ENCODE measurements around the gene CIAO2A.
"Not testable (repeated sequence)": the region's sequence is repeated elsewhere in the genome, so short reads cannot be mapped to it uniquely, and the experiment has no call there.

Gene CIAO2A

GRCh38 chr15:64130159-64130558, 36.5 kb upstream of the CIAO2A start:
- no peak overlapping the region for H3K4me3 ChIP-seq (ENCODE audit: low read depth in 1 of 2, low read length in 2 of 2)
- H3K36me3 ChIP-seq (ENCODE audit: control insufficient read depth in 1 of 2, insufficient read depth in 2 of 2, low read length in 2 of 2) = peaks cover 72 to 91% of the 10 kb centered on the region in 2 donors
- H3K27me3 ChIP-seq (ENCODE audit: low read depth, low read length) = no peaks in the 10 kb centered on the region
- no peak overlapping the region for H3K27ac ChIP-seq (ENCODE audit: low read length)
- H3K9me3 ChIP-seq (ENCODE audit: control insufficient read depth in 1 of 2, low read length in 2 of 2) = no peaks in the 10 kb centered on the region
- peaks cover 0 to 10% of the 10 kb centered on the region in 2 donors for H3K4me1 ChIP-seq (ENCODE audit: control insufficient read depth in 1 of 2, insufficient read depth in 2 of 2, low read length in 2 of 2)

GRCh38 chr15:64127521-64128270, 34.1 kb upstream of the CIAO2A start:
- H3K27me3 ChIP-seq (ENCODE audit: low read depth, low read length) = no peaks in the 10 kb centered on the region
- no peaks in the 10 kb centered on the region for H3K9me3 ChIP-seq (ENCODE audit: control insufficient read depth in 1 of 2, low read length in 2 of 2)
- H3K27ac ChIP-seq (ENCODE audit: low read length) = no peak overlapping the region
- no peaks in the 10 kb centered on the region for H3K4me1 ChIP-seq (ENCODE audit: control insufficient read depth in 1 of 2, insufficient read depth in 2 of 2, low read length in 2 of 2)
- H3K36me3 ChIP-seq (ENCODE audit: control insufficient read depth in 1 of 2, insufficient read depth in 2 of 2, low read length in 2 of 2) = peaks cover 80 to 87% of the 10 kb centered on the region in 2 donors
- no peak overlapping the region for H3K4me3 ChIP-seq (ENCODE audit: low read depth in 1 of 2, low read length in 2 of 2)

DNA sequence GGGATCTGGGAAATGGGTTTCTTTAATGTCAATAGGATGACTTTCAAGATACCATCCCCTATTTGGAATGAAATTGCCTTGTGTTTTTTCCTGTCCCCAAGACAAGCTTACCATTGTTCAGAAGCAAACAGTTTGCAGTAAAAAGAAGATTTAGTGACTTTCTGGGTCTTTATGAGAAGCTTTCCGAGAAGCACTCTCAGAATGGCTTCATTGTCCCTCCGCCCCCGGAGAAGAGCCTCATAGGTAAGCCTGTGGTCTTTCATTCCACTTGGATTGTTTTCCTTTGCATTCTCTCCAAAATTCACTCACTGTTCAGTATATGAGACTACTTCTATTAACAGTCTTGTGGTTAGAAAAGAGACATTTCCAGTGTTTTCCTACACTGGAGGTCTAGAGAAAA, 32.3 kb upstream of the CIAO2A start:
- H3K9me3 ChIP-seq (ENCODE audit: control insufficient read depth in 1 of 2, low read length in 2 of 2) = no peaks in the 10 kb centered on the region
- no peak overlapping the region for H3K4me3 ChIP-seq (ENCODE audit: low read depth in 1 of 2, low read length in 2 of 2)
- H3K27ac ChIP-seq (ENCODE audit: low read length) = no peak overlapping the region
- no peaks in the 10 kb centered on the region for H3K27me3 ChIP-seq (ENCODE audit: low read depth, low read length)
- H3K4me1 ChIP-seq (ENCODE audit: control insufficient read depth in 1 of 2, insufficient read depth in 2 of 2, low read length in 2 of 2) = no peaks in the 10 kb centered on the region
- H3K36me3 ChIP-seq (ENCODE audit: control insufficient read depth in 1 of 2, insufficient read depth in 2 of 2, low read length in 2 of 2) = peaks cover 79 to 84% of the 10 kb centered on the region in 2 donors

- H3K4me3 ChIP-seq (ENCODE audit: low read depth in 1 of 2, low read length in 2 of 2) = no peak overlapping the region
- no peaks in the 10 kb centered on the region for H3K27me3 ChIP-seq (ENCODE audit: low read depth, low read length)
- no peaks in the 10 kb centered on the region for H3K4me1 ChIP-seq (ENCODE audit: control insufficient read depth in 1 of 2, insufficient read depth in 2 of 2, low read length in 2 of 2)
- H3K36me3 ChIP-seq (ENCODE audit: control insufficient read depth in 1 of 2, insufficient read depth in 2 of 2, low read length in 2 of 2) = peaks cover 75 to 86% of the 10 kb centered on the region in 2 donors
- no peak overlapping the region for H3K27ac ChIP-seq (ENCODE audit: low read length)
- no peaks in the 10 kb centered on the region for H3K9me3 ChIP-seq (ENCODE audit: control insufficient read depth in 1 of 2, low read length in 2 of 2)
Observed at GRCh38 chr15:64122936-64123351, 29.3 kb upstream of the CIAO2A start.

DNA sequence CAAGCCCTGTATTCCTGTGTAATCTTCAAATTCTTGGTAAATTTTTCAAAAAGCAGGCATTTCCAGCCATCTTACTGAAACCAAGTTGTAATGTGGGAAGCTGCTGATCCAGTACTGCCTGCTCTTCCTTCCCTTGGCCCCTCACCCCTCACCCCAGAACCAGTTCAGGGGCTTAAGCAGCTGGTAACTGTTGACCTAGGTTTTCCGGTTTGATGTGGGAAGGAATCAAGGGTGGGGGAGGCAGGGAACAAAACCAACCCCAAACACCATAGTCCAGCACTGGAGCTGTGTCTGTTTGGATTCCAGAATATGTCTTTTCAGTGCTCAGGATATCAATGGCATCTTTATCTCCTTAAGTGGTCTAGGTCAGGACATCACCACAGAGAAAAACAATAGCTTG, 28.8 kb upstream of the CIAO2A start:
- H3K4me1 ChIP-seq (ENCODE audit: control insufficient read depth in 1 of 2, insufficient read depth in 2 of 2, low read length in 2 of 2) = no peaks in the 10 kb centered on the region
- H3K36me3 ChIP-seq (ENCODE audit: control insufficient read depth in 1 of 2, insufficient read depth in 2 of 2, low read length in 2 of 2) = peaks cover 74 to 86% of the 10 kb centered on the region in 2 donors
- H3K4me3 ChIP-seq (ENCODE audit: low read depth in 1 of 2, low read length in 2 of 2) = no peak overlapping the region
- H3K9me3 ChIP-seq (ENCODE audit: control insufficient read depth in 1 of 2, low read length in 2 of 2) = no peaks in the 10 kb centered on the region
- no peaks in the 10 kb centered on the region for H3K27me3 ChIP-seq (ENCODE audit: low read depth, low read length)
- no peak overlapping the region for H3K27ac ChIP-seq (ENCODE audit: low read length)

- H3K36me3 ChIP-seq (ENCODE audit: control insufficient read depth in 1 of 2, insufficient read depth in 2 of 2, low read length in 2 of 2) = peaks cover 69 to 85% of the 10 kb centered on the region in 2 donors
- no peaks in the 10 kb centered on the region for H3K4me1 ChIP-seq (ENCODE audit: control insufficient read depth in 1 of 2, insufficient read depth in 2 of 2, low read length in 2 of 2)
- H3K27me3 ChIP-seq (ENCODE audit: low read depth, low read length) = no peaks in the 10 kb centered on the region
- no peak overlapping the region for H3K4me3 ChIP-seq (ENCODE audit: low read depth in 1 of 2, low read length in 2 of 2)
- H3K9me3 ChIP-seq (ENCODE audit: control insufficient read depth in 1 of 2, low read length in 2 of 2) = no peaks in the 10 kb centered on the region
- H3K27ac ChIP-seq (ENCODE audit: low read length) = no peak overlapping the region
Observed at GRCh38 chr15:64121614-64122013, 28.0 kb upstream of the CIAO2A start.

DNA sequence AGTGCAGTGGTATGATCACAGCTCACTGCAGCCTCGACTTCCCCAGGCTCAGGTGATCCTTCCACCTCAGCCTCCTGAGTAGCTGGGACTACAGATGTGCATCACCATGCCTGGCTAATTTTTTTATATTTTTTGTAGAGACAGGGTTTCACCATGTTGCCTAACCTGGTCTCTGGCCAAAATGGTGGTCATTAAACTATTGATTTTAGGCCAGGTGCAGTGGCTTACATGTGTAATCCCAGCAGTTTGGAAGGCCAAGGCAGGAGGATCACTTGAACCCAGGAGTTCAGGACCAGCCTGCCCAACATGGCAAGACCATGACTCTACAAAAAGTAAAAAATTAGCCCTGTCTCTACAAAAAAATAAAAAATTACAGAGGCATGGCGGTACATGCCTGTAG, 26.7 kb upstream of the CIAO2A start:
- H3K36me3 ChIP-seq (ENCODE audit: control insufficient read depth in 1 of 2, insufficient read depth in 2 of 2, low read length in 2 of 2) = peaks cover 74 to 89% of the 10 kb centered on the region in 2 donors
- H3K9me3 ChIP-seq (ENCODE audit: control insufficient read depth in 1 of 2, low read length in 2 of 2); H3K27ac ChIP-seq (ENCODE audit: low read length); H3K27me3 ChIP-seq (ENCODE audit: low read depth, low read length); H3K4me1 ChIP-seq (ENCODE audit: control insufficient read depth in 1 of 2, insufficient read depth in 2 of 2, low read length in 2 of 2); H3K4me3 ChIP-seq (ENCODE audit: low read depth in 1 of 2, low read length in 2 of 2): not testable (repeated sequence)

DNA sequence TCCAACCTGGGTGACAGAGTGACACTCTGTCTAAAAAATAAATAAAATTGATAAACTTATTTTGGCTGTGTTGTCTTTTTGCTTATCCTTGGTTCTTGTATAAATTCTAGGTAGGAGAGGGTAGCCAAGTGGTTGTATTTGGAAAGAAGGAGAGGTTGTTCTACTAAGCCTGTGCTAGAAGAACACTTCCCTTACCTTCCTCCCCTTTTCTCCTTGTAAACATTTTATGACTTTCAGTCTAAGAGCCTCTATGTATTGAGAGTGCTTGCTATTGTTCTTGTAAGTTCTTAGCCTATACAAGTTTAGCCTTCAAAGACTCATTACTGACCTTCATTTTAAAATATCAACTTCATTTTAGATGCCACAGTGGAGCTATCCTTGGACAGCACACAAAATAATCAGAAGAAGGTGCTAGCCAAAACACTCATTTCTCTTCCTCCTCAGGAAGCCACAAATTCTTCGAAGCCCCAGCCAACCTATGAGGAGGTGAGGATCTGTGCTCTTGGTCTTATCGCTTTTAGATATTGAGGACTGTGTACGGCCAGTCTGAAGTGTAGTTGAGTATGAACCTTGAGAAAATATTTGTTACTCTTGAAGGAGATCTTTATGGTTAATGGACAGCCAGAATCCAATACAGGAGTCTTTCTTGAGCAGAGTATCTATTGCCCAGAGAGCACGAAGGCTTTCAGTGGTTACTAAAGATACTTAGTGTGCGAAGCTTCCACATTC, 24.3 kb upstream of the CIAO2A start:
- Histone ChIP-seq H3K27me3 (ENCODE audit: low read depth, low read length) (no peaks in the 10 kb centered on the region), H3K4me3 (ENCODE audit: low read depth in 1 of 2, low read length in 2 of 2) (no peak overlapping the region), H3K9me3 (ENCODE audit: control insufficient read depth in 1 of 2, low read length in 2 of 2) (no peaks in the 10 kb centered on the region), H3K27ac (ENCODE audit: low read length) (no peak overlapping the region), H3K36me3 (ENCODE audit: control insufficient read depth in 1 of 2, insufficient read depth in 2 of 2, low read length in 2 of 2) (peaks cover 78 to 94% of the 10 kb centered on the region in 2 donors), H3K4me1 (ENCODE audit: control insufficient read depth in 1 of 2, insufficient read depth in 2 of 2, low read length in 2 of 2) (no peaks in the 10 kb centered on the region)

DNA sequence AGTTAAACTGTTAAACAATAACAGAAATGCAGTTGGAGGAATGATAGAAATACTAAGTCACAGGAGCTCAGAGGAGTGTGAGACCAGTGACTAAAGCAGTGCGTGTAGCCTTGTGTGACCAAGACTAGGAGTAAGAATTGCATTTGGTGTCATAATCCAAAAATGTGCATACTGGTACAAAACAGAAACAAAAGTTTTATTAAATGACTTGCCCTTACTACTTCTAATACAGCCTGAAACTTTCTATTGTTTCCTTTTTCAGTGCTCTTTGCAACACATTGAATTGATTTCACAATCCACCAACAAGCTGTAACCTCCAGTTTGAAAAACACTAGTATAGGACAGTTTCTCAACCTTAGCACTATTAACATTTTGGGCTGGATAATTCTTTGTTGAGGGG, 19.3 kb upstream of the CIAO2A start:
- Histone ChIP-seq H3K4me1 (ENCODE audit: control insufficient read depth in 1 of 2, insufficient read depth in 2 of 2, low read length in 2 of 2) (peaks cover 8 to 9% of the 10 kb centered on the region in 2 donors), H3K27me3 (ENCODE audit: low read depth, low read length) (no peaks in the 10 kb centered on the region), H3K36me3 (ENCODE audit: control insufficient read depth in 1 of 2, insufficient read depth in 2 of 2, low read length in 2 of 2) (peaks cover 44 to 56% of the 10 kb centered on the region in 2 donors), H3K27ac (ENCODE audit: low read length) (no peak overlapping the region), H3K9me3 (ENCODE audit: control insufficient read depth in 1 of 2, low read length in 2 of 2) (no peaks in the 10 kb centered on the region), H3K4me3 (ENCODE audit: low read depth in 1 of 2, low read length in 2 of 2) (no peak overlapping the region)

- no peak overlapping the region for H3K27ac ChIP-seq (ENCODE audit: low read length)
- peaks cover 8 to 9% of the 10 kb centered on the region in 2 donors for H3K4me1 ChIP-seq (ENCODE audit: control insufficient read depth in 1 of 2, insufficient read depth in 2 of 2, low read length in 2 of 2)
- no peak overlapping the region for H3K4me3 ChIP-seq (ENCODE audit: low read depth in 1 of 2, low read length in 2 of 2)
Observed at GRCh38 chr15:64112073-64112772, 18.6 kb upstream of the CIAO2A start.

DNA sequence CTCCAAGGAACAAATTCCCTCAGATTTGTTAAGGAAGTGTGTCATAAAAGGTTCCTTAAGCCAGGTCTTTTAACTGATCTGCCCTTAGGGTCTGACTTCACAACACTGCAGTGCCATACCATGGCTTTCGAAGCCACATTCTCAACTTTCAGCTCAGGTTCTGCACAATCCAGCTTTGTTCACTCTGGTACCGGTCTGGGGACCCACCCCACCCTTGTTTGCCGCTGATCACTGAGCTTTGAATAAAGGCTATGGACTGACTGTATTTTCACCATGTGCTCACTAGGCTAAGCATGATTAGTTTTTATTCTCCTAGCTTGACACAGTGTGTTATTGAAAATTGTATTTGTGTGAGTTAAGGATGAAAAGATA, 18.0 kb upstream of the CIAO2A start:
- Histone ChIP-seq H3K27me3 (ENCODE audit: low read depth, low read length) (no peaks in the 10 kb centered on the region), H3K4me1 (ENCODE audit: control insufficient read depth in 1 of 2, insufficient read depth in 2 of 2, low read length in 2 of 2) (peaks cover 8 to 9% of the 10 kb centered on the region in 2 donors), H3K27ac (ENCODE audit: low read length) (no peak overlapping the region), H3K9me3 (ENCODE audit: control insufficient read depth in 1 of 2, low read length in 2 of 2) (no peaks in the 10 kb centered on the region), H3K36me3 (ENCODE audit: control insufficient read depth in 1 of 2, insufficient read depth in 2 of 2, low read length in 2 of 2) (peaks cover 38 to 45% of the 10 kb centered on the region in 2 donors), H3K4me3 (ENCODE audit: low read depth in 1 of 2, low read length in 2 of 2) (no peak overlapping the region)

More at GRCh38 chr15:64112073-64112772, 18.6 kb upstream of the CIAO2A start:
- H3K36me3 ChIP-seq (ENCODE audit: control insufficient read depth in 1 of 2, insufficient read depth in 2 of 2, low read length in 2 of 2) = peaks cover 40 to 50% of the 10 kb centered on the region in 2 donors
- no peaks in the 10 kb centered on the region for H3K27me3 ChIP-seq (ENCODE audit: low read depth, low read length)
- no peaks in the 10 kb centered on the region for H3K9me3 ChIP-seq (ENCODE audit: control insufficient read depth in 1 of 2, low read length in 2 of 2)
